A673 (cell line): ENCODE results near the gene KIF26A. TPM values are rescaled to one million over a fixed set of nuclear protein-coding genes. Genes with fewer than 3 reads are reported as not detected.

Experiments
- BruUV-seq: library from RNA; stranded (reverse); fragments of 400-500 nt; replicated peaks from 2 replicates; lab custom pipeline; 2021; lab: Mats Ljungman, UMichigan
- CTCF ChIA-PET: fragments of 300-600 bp; sonication (Branson Sonifier 250); formaldehyde crosslinking; loops from one replicate; lab custom pipeline; 2022; ENCODE audit warnings: antibody characterized with exemption; lab: Charles Lee
- POLR2A ChIA-PET: fragments of 300-600 bp; sonication (Branson Sonifier 250); formaldehyde crosslinking; loops from one replicate; lab custom pipeline; 2022; ENCODE audit warnings: antibody characterized with exemption; ENCODE audit not compliant: low non-redundant PET; lab: Charles Lee
- DNase-seq: peaks from one replicate; pipeline ENCODE4 v3.0.0-alpha.2; 2015; ENCODE audit warnings: low spot score
- H3K27ac ChIP-seq: fragments of 200-600 bp; sonication (generic); 2 replicates; pipeline ENCODE4 v1.5.1; 2016; ENCODE audit warnings: mixed run types, low read depth, mild to moderate bottlenecking, mixed read lengths, antibody characterized with exemption, low read length; ENCODE audit not compliant: poor library complexity, severe bottlenecking
- H3K27me3 ChIP-seq: fragments of 200-600 bp; sonication (generic); replicated peaks from 2 replicates; pipeline ENCODE4 v1.6.1; 2017; ENCODE audit warnings: mixed run types, low read depth, mild to moderate bottlenecking, mixed read lengths, antibody characterized with exemption, low read length; ENCODE audit not compliant: insufficient read depth, poor library complexity
- H3K36me3 ChIP-seq: fragments of 200-600 bp; sonication (generic); 2 replicates; pipeline ENCODE4 v1.6.1; 2016; ENCODE audit warnings: mixed run types, mild to moderate bottlenecking, mixed read lengths, antibody characterized with exemption, low read length; ENCODE audit not compliant: insufficient read depth, poor library complexity, severe bottlenecking
- H3K4me1 ChIP-seq: fragments of 200-600 bp; sonication (generic); 2 replicates; pipeline ENCODE4 v1.6.1; 2017; ENCODE audit warnings: mixed run types, mild to moderate bottlenecking, mixed read lengths, antibody characterized with exemption, low read length; ENCODE audit not compliant: insufficient read depth, poor library complexity, severe bottlenecking
- H3K4me3 ChIP-seq: fragments of 200-600 bp; sonication (generic); 2 replicates; pipeline ENCODE4 v1.5.1; 2016; ENCODE audit warnings: low read depth, mixed run types, mild to moderate bottlenecking, mixed read lengths, low read length; ENCODE audit not compliant: poor library complexity, severe bottlenecking
- H3K9me3 ChIP-seq: fragments of 200-600 bp; sonication (generic); 2 replicates; pipeline ENCODE4 v1.6.1; 2016; ENCODE audit warnings: mixed run types, low read depth, mild to moderate bottlenecking, mixed read lengths, antibody characterized with exemption, low read length; ENCODE audit not compliant: poor library complexity, severe bottlenecking
- EZH2 ChIP-seq: fragments of 200-600 bp; sonication (generic); IDR thresholded peaks from 2 replicates; pipeline ENCODE4 v1.6.1; 2017; ENCODE audit warnings: borderline replicate concordance, low read depth, mild to moderate bottlenecking, mixed read lengths, antibody characterized with exemption, low read length; ENCODE audit not compliant: poor library complexity, severe bottlenecking
- intact Hi-C: fragments of 100-400 bp; cut with micrococcal nuclease; formaldehyde crosslinking; loops from one replicate; pipeline ENCODE4 v1.10.0; 2022; ENCODE audit not compliant: unreplicated experiment
- total RNA-seq: library from RNA; stranded (reverse); gene quantifications from 2 replicates; pipeline ENCODE4 v1.2.3, GENCODE V29; 2021
- TF ChIP-seq, protein P1 (sequence below): fragments of 300-800, 200-600 bp; sonication (generic); conservative IDR thresholded peaks from 2 replicates; pipeline ENCODE4 v1.5.1; 2017; ENCODE audit warnings: low read depth, mild to moderate bottlenecking, antibody characterized with exemption, low read length, moderate library complexity, mixed read lengths

The KIF26A gene
- total RNA-seq, 1 experiment from 2014 or later = 11.5 TPM

- no peak for DNase-seq
- TF ChIP-seq, protein P1, sequence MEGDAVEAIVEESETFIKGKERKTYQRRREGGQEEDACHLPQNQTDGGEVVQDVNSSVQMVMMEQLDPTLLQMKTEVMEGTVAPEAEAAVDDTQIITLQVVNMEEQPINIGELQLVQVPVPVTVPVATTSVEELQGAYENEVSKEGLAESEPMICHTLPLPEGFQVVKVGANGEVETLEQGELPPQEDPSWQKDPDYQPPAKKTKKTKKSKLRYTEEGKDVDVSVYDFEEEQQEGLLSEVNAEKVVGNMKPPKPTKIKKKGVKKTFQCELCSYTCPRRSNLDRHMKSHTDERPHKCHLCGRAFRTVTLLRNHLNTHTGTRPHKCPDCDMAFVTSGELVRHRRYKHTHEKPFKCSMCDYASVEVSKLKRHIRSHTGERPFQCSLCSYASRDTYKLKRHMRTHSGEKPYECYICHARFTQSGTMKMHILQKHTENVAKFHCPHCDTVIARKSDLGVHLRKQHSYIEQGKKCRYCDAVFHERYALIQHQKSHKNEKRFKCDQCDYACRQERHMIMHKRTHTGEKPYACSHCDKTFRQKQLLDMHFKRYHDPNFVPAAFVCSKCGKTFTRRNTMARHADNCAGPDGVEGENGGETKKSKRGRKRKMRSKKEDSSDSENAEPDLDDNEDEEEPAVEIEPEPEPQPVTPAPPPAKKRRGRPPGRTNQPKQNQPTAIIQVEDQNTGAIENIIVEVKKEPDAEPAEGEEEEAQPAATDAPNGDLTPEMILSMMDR = no peak
- TF ChIP-seq EZH2 = no peak
- BruUV-seq = no TSS peak
- Histone ChIP-seq H3K9me3 (no peaks in the 10 kb centered on the region), H3K4me1 (no peaks in the 10 kb centered on the region), H3K27ac (no peak overlapping the region), H3K36me3 (no peaks in the 10 kb centered on the region), H3K4me3 (peak overlapping the region; percentile 37), H3K27me3 (peaks cover 84% of the 10 kb centered on the region)
- ChIA-PET POLR2A (no interaction called here), CTCF (no interaction called here)
- intact Hi-C loops = no loop called here
Measured at GRCh38 chr14:104116756-104117340, 21.5 kb upstream of the KIF26A start.

DNA sequence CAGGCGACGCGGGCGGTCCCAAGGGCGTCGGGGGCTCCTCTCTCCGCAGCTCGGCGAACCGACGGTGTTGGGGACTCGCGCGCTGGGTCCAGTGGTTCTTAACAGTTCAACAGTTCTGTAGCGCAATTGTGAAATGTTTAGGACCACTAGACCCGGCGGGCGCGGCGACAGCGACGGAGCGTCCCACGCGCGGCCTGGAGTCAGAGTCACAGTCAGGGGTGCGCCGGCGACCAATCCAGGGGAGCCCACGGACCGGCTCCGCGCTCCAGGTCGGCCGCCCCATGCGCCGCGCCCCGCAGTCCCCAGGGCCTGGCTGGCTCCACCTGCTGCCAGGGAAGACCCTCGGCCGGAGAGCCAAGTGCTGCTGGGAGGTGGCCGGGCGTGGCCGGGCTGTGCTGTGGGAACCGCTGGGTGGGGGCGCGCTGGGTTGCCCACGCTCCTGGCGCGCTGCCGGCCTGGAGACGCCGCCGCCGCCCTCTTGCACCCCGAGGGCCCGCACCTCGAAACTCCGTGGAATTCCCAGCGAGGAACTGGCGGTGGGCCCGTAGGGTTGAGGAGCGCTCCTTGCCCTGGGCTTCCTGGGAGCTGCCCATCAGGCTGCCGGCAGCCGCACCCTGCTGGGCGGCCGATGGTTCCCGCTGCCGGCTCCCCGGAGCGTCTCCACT is 20.9 kb upstream of the KIF26A start:
- no peaks in the 10 kb centered on the region for H3K36me3 ChIP-seq
- no peaks in the 10 kb centered on the region for H3K9me3 ChIP-seq
- no peak overlapping the region for H3K4me3 ChIP-seq
- BruUV-seq = no TSS peak
- CTCF ChIA-PET = no interaction called here
- H3K27me3 ChIP-seq = peaks cover 88% of the 10 kb centered on the region
- DNase-seq = no peak
- no peak overlapping the region for H3K27ac ChIP-seq
- H3K4me1 ChIP-seq = no peaks in the 10 kb centered on the region
- intact Hi-C loops = no loop called here
- POLR2A ChIA-PET = no interaction called here
- TF ChIP-seq, protein P1 = no peak
- TF ChIP-seq EZH2 = peak; percentile 98

GRCh38 chr14:104118006-104118844 is 20.2 kb upstream of the KIF26A start:
- TF ChIP-seq, protein P1 = no peak
- TF ChIP-seq EZH2 = no peak
- Histone ChIP-seq H3K9me3 (no peaks in the 10 kb centered on the region), H3K27me3 (peaks cover 93% of the 10 kb centered on the region), H3K36me3 (no peaks in the 10 kb centered on the region), H3K27ac (no peak overlapping the region), H3K4me1 (no peaks in the 10 kb centered on the region), H3K4me3 (no peak overlapping the region)
- no peak for DNase-seq
- ChIA-PET CTCF (no interaction called here), POLR2A (no interaction called here)
- BruUV-seq = no TSS peak
- intact Hi-C loops = no loop called here
